Measurements from ENCODE around the gene REG4. TPM values are rescaled to one million over a fixed set of nuclear protein-coding genes. Genes with fewer than 3 reads are reported as not detected.

The REG4 gene
- total RNA-seq, 5 donors from 2014 or later (not counting 1 experiment from before 2014, with no cell fraction given): 1.6 to 7.7 (median 3.0) TPM

- Mint-ChIP-seq H3K36me3 (no peaks in the 10 kb centered on the region), H3K9me3 (no peaks in the 10 kb centered on the region), H3K4me3 (no peak overlapping the region), H3K4me1 (no peaks in the 10 kb centered on the region), H3K27me3 (peaks cover 13 to 16% of the 10 kb centered on the region in 2 donors), H3K27ac (no peak overlapping the region)
- WGBS (ENCODE audit: insufficient coverage): 56% methylated on average over 2 of the region's 2 CpGs
- no peaks in the 10 kb centered on the region for H3K9me3 ChIP-seq
- ChIA-PET CTCF (no interaction called here), POLR2A (no interaction called here)
- H3K27me3 ChIP-seq (replicated peaks in 1 of 2; ENCODE audit: control insufficient read depth in 2 of 2, extremely low read depth in 1 of 2, insufficient read depth in 2 of 2, low read length in 1 of 2): peaks cover 0 to 13% of the 10 kb centered on the region in 2 experiments
- H3K27ac ChIP-seq (ENCODE audit: low read length): no peak overlapping the region
- DNase-seq: no peak
- no peaks in the 10 kb centered on the region for H3K36me3 ChIP-seq (ENCODE audit: control insufficient read depth in 2 of 2, extremely low read depth in 1 of 2, insufficient read depth in 1 of 2, low read length in 1 of 2)
- H3K4me3 ChIP-seq (ENCODE audit: control insufficient read depth in 1 of 2, extremely low read depth in 1 of 2, low read length in 1 of 2): no peak overlapping the region
- ATAC-seq (replicated peaks in 1 of 4): no peak
- no peaks in the 10 kb centered on the region for H3K4me1 ChIP-seq (ENCODE audit: control insufficient read depth in 1 of 2, extremely low read depth in 1 of 2, insufficient read depth in 2 of 2, low read length in 2 of 2)
Observed at GRCh38 chr1:119771016-119771415, 40.2 kb downstream of the REG4 start.

- Mint-ChIP-seq H3K27me3 (peaks cover 13 to 22% of the 10 kb centered on the region in 2 donors), H3K4me3 (no peak within 1 kb of the TSS), H3K9me3 (no peaks in the 10 kb centered on the region), H3K4me1 (no peaks in the 10 kb centered on the region), H3K36me3 (no peaks in the 10 kb centered on the region), H3K27ac (no peak within 1 kb of the TSS)
- DNase-seq (no peak), ATAC-seq (replicated peaks in 1 of 4) (no peak)
- Histone ChIP-seq H3K27ac (ENCODE audit: low read length) (no peak within 1 kb of the TSS), H3K4me1 (ENCODE audit: control insufficient read depth in 1 of 2, extremely low read depth in 1 of 2, insufficient read depth in 2 of 2, low read length in 2 of 2) (no peaks in the 10 kb centered on the region), H3K27me3 (replicated peaks in 1 of 2; ENCODE audit: control insufficient read depth in 2 of 2, extremely low read depth in 1 of 2, insufficient read depth in 2 of 2, low read length in 1 of 2) (peaks cover 0 to 12% of the 10 kb centered on the region in 2 experiments), H3K9me3 (no peaks in the 10 kb centered on the region), H3K36me3 (ENCODE audit: control insufficient read depth in 2 of 2, extremely low read depth in 1 of 2, insufficient read depth in 1 of 2, low read length in 1 of 2) (no peaks in the 10 kb centered on the region), H3K4me3 (ENCODE audit: control insufficient read depth in 1 of 2, extremely low read depth in 1 of 2, low read length in 1 of 2) (no peak within 1 kb of the TSS)
- POLR2A ChIA-PET: no interaction called here
- 80% methylated on average over 8 of the region's 8 CpGs for WGBS (ENCODE audit: insufficient coverage)
- CTCF ChIA-PET: no interaction called here
Observed at GRCh38 chr1:119768778-119769177, 42.5 kb downstream of the REG4 start, which contains the start of gene HMGCS2. Gene HMGCS2, minus strand, starts transcription at chr1:119768905. Its CDS starts 61 bp downstream, at chr1:119768844.

GRCh38 chr1:119767486-119767885, 43.8 kb downstream of the REG4 start:
- no peak overlapping the region for H3K4me3 ChIP-seq (ENCODE audit: control insufficient read depth in 1 of 2, extremely low read depth in 1 of 2, low read length in 1 of 2)
- peaks cover 9 to 15% of the 10 kb centered on the region in 2 donors for H3K27me3 Mint-ChIP-seq
- no peak overlapping the region for H3K27ac Mint-ChIP-seq
- ChIA-PET CTCF (no interaction called here), POLR2A (no interaction called here)
- DNase-seq: no peak
- no peak overlapping the region for H3K27ac ChIP-seq (ENCODE audit: low read length)
- ATAC-seq (replicated peaks in 1 of 4): no peak
- H3K36me3 Mint-ChIP-seq: no peaks in the 10 kb centered on the region
- H3K4me3 Mint-ChIP-seq: no peak overlapping the region
- H3K4me1 ChIP-seq (ENCODE audit: control insufficient read depth in 1 of 2, extremely low read depth in 1 of 2, insufficient read depth in 2 of 2, low read length in 2 of 2): no peaks in the 10 kb centered on the region
- no peaks in the 10 kb centered on the region for H3K9me3 ChIP-seq
- WGBS (ENCODE audit: insufficient coverage): 48% methylated on average over 2 of the region's 2 CpGs
- no peaks in the 10 kb centered on the region for H3K36me3 ChIP-seq (ENCODE audit: control insufficient read depth in 2 of 2, extremely low read depth in 1 of 2, insufficient read depth in 1 of 2, low read length in 1 of 2)
- no peaks in the 10 kb centered on the region for H3K9me3 Mint-ChIP-seq
- peaks cover 0 to 12% of the 10 kb centered on the region in 2 experiments for H3K27me3 ChIP-seq (replicated peaks in 1 of 2; ENCODE audit: control insufficient read depth in 2 of 2, extremely low read depth in 1 of 2, insufficient read depth in 2 of 2, low read length in 1 of 2)
- no peaks in the 10 kb centered on the region for H3K4me1 Mint-ChIP-seq

- CTCF ChIA-PET: interaction anchor here in 1 of 2 donors (0.7 kb wide), 1 partner anchor 83 kb away, joined by 3 read pairs; no protein-coding TSS in a partner anchor
- Histone ChIP-seq H3K27ac (ENCODE audit: low read length) (no peak overlapping the region), H3K4me3 (ENCODE audit: control insufficient read depth in 1 of 2, extremely low read depth in 1 of 2, low read length in 1 of 2) (no peak overlapping the region), H3K4me1 (ENCODE audit: control insufficient read depth in 1 of 2, extremely low read depth in 1 of 2, insufficient read depth in 2 of 2, low read length in 2 of 2) (no peaks in the 10 kb centered on the region), H3K27me3 (replicated peaks in 1 of 2; ENCODE audit: control insufficient read depth in 2 of 2, extremely low read depth in 1 of 2, insufficient read depth in 2 of 2, low read length in 1 of 2) (peaks cover 0 to 13% of the 10 kb centered on the region in 2 experiments), H3K9me3 (no peaks in the 10 kb centered on the region), H3K36me3 (ENCODE audit: control insufficient read depth in 2 of 2, extremely low read depth in 1 of 2, insufficient read depth in 1 of 2, low read length in 1 of 2) (no peaks in the 10 kb centered on the region)
- Mint-ChIP-seq H3K36me3 (no peaks in the 10 kb centered on the region), H3K27me3 (peaks cover 9 to 15% of the 10 kb centered on the region in 2 donors), H3K9me3 (no peaks in the 10 kb centered on the region), H3K4me3 (no peak overlapping the region), H3K4me1 (no peaks in the 10 kb centered on the region), H3K27ac (no peak overlapping the region)
- ATAC-seq (replicated peaks in 1 of 4) (no peak), DNase-seq (no peak)
- no CpG with 5 or more reads among the region's 4 CpGs for whole genome bisulfite sequencing (ENCODE audit: insufficient coverage)
- POLR2A ChIA-PET: no interaction called here
Observed at GRCh38 chr1:119766374-119766794, 44.9 kb downstream of the REG4 start.

GRCh38 chr1:119764220-119764619, 47.0 kb downstream of the REG4 start:
- no peak for ATAC-seq (replicated peaks in 1 of 4)

GRCh38 chr1:119762953-119763352, 48.3 kb downstream of the REG4 start:
- ATAC-seq (replicated peaks in 1 of 4) (no peak), DNase-seq (no peak)
- CTCF ChIA-PET: no interaction called here
- no peaks in the 10 kb centered on the region for H3K4me1 Mint-ChIP-seq
- H3K4me3 Mint-ChIP-seq: no peak overlapping the region
- Histone ChIP-seq H3K27me3 (replicated peaks in 1 of 2; ENCODE audit: control insufficient read depth in 2 of 2, extremely low read depth in 1 of 2, insufficient read depth in 2 of 2, low read length in 1 of 2) (peaks cover 0 to 14% of the 10 kb centered on the region in 2 experiments), H3K27ac (ENCODE audit: low read length) (no peak overlapping the region), H3K4me1 (ENCODE audit: control insufficient read depth in 1 of 2, extremely low read depth in 1 of 2, insufficient read depth in 2 of 2, low read length in 2 of 2) (no peaks in the 10 kb centered on the region), H3K4me3 (ENCODE audit: control insufficient read depth in 1 of 2, extremely low read depth in 1 of 2, low read length in 1 of 2) (no peak overlapping the region), H3K9me3 (no peaks in the 10 kb centered on the region), H3K36me3 (ENCODE audit: control insufficient read depth in 2 of 2, extremely low read depth in 1 of 2, insufficient read depth in 1 of 2, low read length in 1 of 2) (no peaks in the 10 kb centered on the region)
- H3K9me3 Mint-ChIP-seq: no peaks in the 10 kb centered on the region
- H3K36me3 Mint-ChIP-seq: no peaks in the 10 kb centered on the region
- POLR2A ChIA-PET: no interaction called here
- H3K27ac Mint-ChIP-seq: no peak overlapping the region
- H3K27me3 Mint-ChIP-seq: peaks cover 12 to 17% of the 10 kb centered on the region in 2 donors
- no CpG with 5 or more reads among the region's 1 CpG for WGBS (ENCODE audit: insufficient coverage)

More at GRCh38 chr1:119764220-119764619, 47.0 kb downstream of the REG4 start:
- no peak overlapping the region for H3K4me3 Mint-ChIP-seq
- H3K27ac Mint-ChIP-seq: no peak overlapping the region
- H3K9me3 Mint-ChIP-seq: no peaks in the 10 kb centered on the region
- Histone ChIP-seq H3K4me1 (ENCODE audit: control insufficient read depth in 1 of 2, extremely low read depth in 1 of 2, insufficient read depth in 2 of 2, low read length in 2 of 2) (no peaks in the 10 kb centered on the region), H3K27ac (ENCODE audit: low read length) (no peak overlapping the region), H3K4me3 (ENCODE audit: control insufficient read depth in 1 of 2, extremely low read depth in 1 of 2, low read length in 1 of 2) (no peak overlapping the region), H3K36me3 (ENCODE audit: control insufficient read depth in 2 of 2, extremely low read depth in 1 of 2, insufficient read depth in 1 of 2, low read length in 1 of 2) (no peaks in the 10 kb centered on the region), H3K27me3 (replicated peaks in 1 of 2; ENCODE audit: control insufficient read depth in 2 of 2, extremely low read depth in 1 of 2, insufficient read depth in 2 of 2, low read length in 1 of 2) (peaks cover 0 to 19% of the 10 kb centered on the region in 2 experiments), H3K9me3 (no peaks in the 10 kb centered on the region)
- no peaks in the 10 kb centered on the region for H3K36me3 Mint-ChIP-seq
- ChIA-PET CTCF (no interaction called here), POLR2A (no interaction called here)
- DNase-seq: no peak
- H3K27me3 Mint-ChIP-seq: peaks cover 12 to 18% of the 10 kb centered on the region in 2 donors
- H3K4me1 Mint-ChIP-seq: no peaks in the 10 kb centered on the region
- WGBS (ENCODE audit: insufficient coverage): 95% methylated on average over 5 of the region's 6 CpGs

- Mint-ChIP-seq H3K27me3 (peaks cover 10 to 16% of the 10 kb centered on the region in 2 donors), H3K9me3 (no peaks in the 10 kb centered on the region), H3K4me1 (no peaks in the 10 kb centered on the region), H3K36me3 (no peaks in the 10 kb centered on the region), H3K4me3 (no peak overlapping the region), H3K27ac (no peak overlapping the region)
- ATAC-seq (replicated peaks in 1 of 4) (no peak), DNase-seq (no peak)
- no CpG with 5 or more reads among the region's 1 CpG for WGBS (ENCODE audit: insufficient coverage)
- ChIA-PET POLR2A (no interaction called here), CTCF (no interaction called here)
- H3K4me3 ChIP-seq (ENCODE audit: control insufficient read depth in 1 of 2, extremely low read depth in 1 of 2, low read length in 1 of 2): no peak overlapping the region
- H3K4me1 ChIP-seq (ENCODE audit: control insufficient read depth in 1 of 2, extremely low read depth in 1 of 2, insufficient read depth in 2 of 2, low read length in 2 of 2): no peaks in the 10 kb centered on the region
- H3K9me3 ChIP-seq: no peaks in the 10 kb centered on the region
- peaks cover 0 to 14% of the 10 kb centered on the region in 2 experiments for H3K27me3 ChIP-seq (replicated peaks in 1 of 2; ENCODE audit: control insufficient read depth in 2 of 2, extremely low read depth in 1 of 2, insufficient read depth in 2 of 2, low read length in 1 of 2)
- H3K27ac ChIP-seq (ENCODE audit: low read length): no peak overlapping the region
- no peaks in the 10 kb centered on the region for H3K36me3 ChIP-seq (ENCODE audit: control insufficient read depth in 2 of 2, extremely low read depth in 1 of 2, insufficient read depth in 1 of 2, low read length in 1 of 2)
Observed at GRCh38 chr1:119762409-119762808, 48.9 kb downstream of the REG4 start.
